ENCODE measurements around the gene RPS6KA4.

DNA sequence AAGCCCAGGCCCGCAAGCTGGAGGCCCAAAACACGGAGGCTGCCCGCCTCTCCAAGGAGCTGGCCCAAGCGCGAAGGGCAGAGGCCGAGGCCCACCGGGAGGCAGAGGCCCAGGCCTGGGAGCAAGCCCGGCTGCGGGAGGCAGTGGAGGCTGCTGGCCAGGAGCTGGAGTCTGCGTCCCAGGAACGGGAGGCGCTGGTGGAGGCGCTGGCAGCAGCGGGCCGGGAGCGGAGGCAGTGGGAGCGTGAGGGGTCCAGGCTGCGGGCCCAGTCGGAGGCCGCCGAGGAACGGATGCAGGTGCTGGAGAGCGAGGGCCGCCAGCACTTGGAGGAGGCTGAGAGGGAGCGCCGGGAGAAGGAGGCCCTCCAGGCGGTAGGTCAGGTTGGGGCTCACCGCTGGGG lies 14.2 kb upstream of the RPS6KA4 start:
- TF ChIP-seq, protein P1, sequence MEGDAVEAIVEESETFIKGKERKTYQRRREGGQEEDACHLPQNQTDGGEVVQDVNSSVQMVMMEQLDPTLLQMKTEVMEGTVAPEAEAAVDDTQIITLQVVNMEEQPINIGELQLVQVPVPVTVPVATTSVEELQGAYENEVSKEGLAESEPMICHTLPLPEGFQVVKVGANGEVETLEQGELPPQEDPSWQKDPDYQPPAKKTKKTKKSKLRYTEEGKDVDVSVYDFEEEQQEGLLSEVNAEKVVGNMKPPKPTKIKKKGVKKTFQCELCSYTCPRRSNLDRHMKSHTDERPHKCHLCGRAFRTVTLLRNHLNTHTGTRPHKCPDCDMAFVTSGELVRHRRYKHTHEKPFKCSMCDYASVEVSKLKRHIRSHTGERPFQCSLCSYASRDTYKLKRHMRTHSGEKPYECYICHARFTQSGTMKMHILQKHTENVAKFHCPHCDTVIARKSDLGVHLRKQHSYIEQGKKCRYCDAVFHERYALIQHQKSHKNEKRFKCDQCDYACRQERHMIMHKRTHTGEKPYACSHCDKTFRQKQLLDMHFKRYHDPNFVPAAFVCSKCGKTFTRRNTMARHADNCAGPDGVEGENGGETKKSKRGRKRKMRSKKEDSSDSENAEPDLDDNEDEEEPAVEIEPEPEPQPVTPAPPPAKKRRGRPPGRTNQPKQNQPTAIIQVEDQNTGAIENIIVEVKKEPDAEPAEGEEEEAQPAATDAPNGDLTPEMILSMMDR (IDR thresholded peaks at IDR 0.05): no peak
- TF ChIP-seq POLR2A (IDR thresholded peaks at IDR 0.05; ENCODE audit: low read depth) (no peak), POLR2AphosphoS5 (IDR thresholded peaks at IDR 0.05) (no peak), EP300 (IDR thresholded peaks at IDR 0.05) (no peak)

Data from esophagus muscularis mucosa (tissue), 4 donors.